NCI-H1092 (cell line): Measurements from ENCODE around the gene GAN.

Experiments
- DNase-seq: peaks from one replicate; lab custom pipeline; 2025; lab: John Stamatoyannopoulos, UW

The GAN gene

GRCh38 chr16:81431554-81432353 is 117.0 kb downstream of the GAN start:
- DNase-seq = peak; percentile 41

- DNase-seq = peak; percentile 74
Observed at GRCh38 chr16:81432937-81433557, 118.3 kb downstream of the GAN start.

- no peak for DNase-seq
Observed at GRCh38 chr16:81435103-81435502, 120.3 kb downstream of the GAN start.

- DNase-seq = no peak
Observed at GRCh38 chr16:81435567-81435966, 120.8 kb downstream of the GAN start.

GRCh38 chr16:81436386-81436785 is 121.6 kb downstream of the GAN start:
- DNase-seq = no peak

GRCh38 chr16:81437865-81438264 is 123.1 kb downstream of the GAN start:
- no peak for DNase-seq
